ENCODE data around the gene E2F8.

DNA sequence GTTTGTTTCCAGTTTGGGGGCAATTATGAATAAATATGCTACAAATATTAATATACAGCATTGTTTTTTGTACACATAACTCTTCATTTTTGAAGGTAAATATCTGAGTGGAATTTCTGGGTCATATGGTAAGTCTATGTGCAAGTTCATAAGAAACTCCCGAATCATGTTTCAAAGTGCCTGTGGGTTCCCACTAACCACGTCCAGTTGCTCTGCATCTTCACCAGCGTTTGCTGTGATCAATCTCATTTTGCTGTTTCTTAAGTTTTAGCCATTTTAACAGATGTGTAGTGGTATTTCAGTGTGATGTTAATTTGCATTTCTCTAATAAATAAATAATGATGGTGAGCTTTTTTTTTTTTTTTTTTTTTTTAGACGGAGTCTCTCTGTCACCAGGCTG, 24.7 kb downstream of the E2F8 start:
- TF ChIP-seq CTCF (IDR thresholded peaks at IDR 0.05) (no peak), POLR2A (IDR thresholded peaks at IDR 0.05) (no peak)

Data from body of pancreas (tissue), 4 donors.